ENCODE measurements around the gene OR10T2. TPM values are rescaled to one million over a fixed set of nuclear protein-coding genes. Genes with fewer than 3 reads are reported as not detected.

The OR10T2 gene
- total and polyA plus RNA-seq, 2 of the 4 experiments (the other 2 are of a cell fraction) = not detected

DNA sequence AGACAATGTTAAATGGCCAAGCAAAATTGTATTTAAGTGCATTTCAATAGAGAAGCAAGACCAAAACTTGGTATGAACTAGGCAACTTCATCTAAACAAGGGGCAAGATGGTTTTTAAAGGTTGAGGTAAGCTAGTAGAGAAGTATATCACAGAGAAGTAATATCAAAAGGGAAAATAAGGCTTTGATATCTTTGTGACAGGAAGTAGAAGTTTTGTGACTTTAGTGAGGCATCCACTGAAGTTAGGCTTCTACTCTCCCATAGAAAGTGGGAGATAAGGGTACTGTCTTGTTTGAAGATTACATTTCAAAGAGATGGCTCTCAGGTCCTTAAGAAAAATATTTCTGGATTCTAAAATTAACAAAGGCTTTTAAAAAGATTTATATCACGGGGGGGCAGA, 8.9 kb downstream of the OR10T2 start:
- Histone ChIP-seq H3K27me3 (ENCODE audit: control insufficient read depth, insufficient read depth, low read length) (no peaks in the 10 kb centered on the region), H3K9ac (ENCODE audit: low read depth, low read length) (no peak overlapping the region), H3K18ac (ENCODE audit: low read depth, low read length) (no peak overlapping the region), H3K23ac (ENCODE audit: low read depth, low read length) (no peak overlapping the region), H2AK5ac (ENCODE audit: low read depth, low read length) (no peak overlapping the region), H3K14ac (replicated peaks; ENCODE audit: low read depth, low read length) (no peak overlapping the region), H2BK5ac (ENCODE audit: low read depth, low read length, poor library complexity, severe bottlenecking) (no peak overlapping the region), H3K9me3 (ENCODE audit: control insufficient read depth, insufficient read depth, low read length) (no peaks in the 10 kb centered on the region), H4K8ac (ENCODE audit: low read depth in 2 of 2, low read length in 2 of 2) (no peak overlapping the region), H3K9me1 (ENCODE audit: insufficient read depth, low read length) (no peaks in the 10 kb centered on the region), H3K36me3 (ENCODE audit: control insufficient read depth, insufficient read depth, low read length) (no peaks in the 10 kb centered on the region), H3K4ac (ENCODE audit: low read depth, low read length) (no peak overlapping the region), H2BK120ac (ENCODE audit: low read depth, low read length) (no peak overlapping the region), H3K56ac (ENCODE audit: extremely low read depth, insufficient read depth, low read length) (no peak overlapping the region), H3K4me3 (ENCODE audit: insufficient read depth, low read depth, low read length) (no peak overlapping the region), H2AK9ac (replicated peaks; ENCODE audit: low read depth, low read length, poor library complexity) (no peak overlapping the region), H4K20me1 (ENCODE audit: insufficient read depth, low read length) (no peaks in the 10 kb centered on the region), H3K79me1 (ENCODE audit: low read depth in 1 of 2, low read length in 2 of 2) (no peaks in the 10 kb centered on the region), H3K4me2 (ENCODE audit: low read depth, low read length) (no peak overlapping the region), H4K91ac (ENCODE audit: insufficient read depth, low read depth, low read length) (no peak overlapping the region), H2BK15ac (ENCODE audit: low read depth, low read length) (no peak overlapping the region), H2BK20ac (ENCODE audit: low read depth, low read length) (no peak overlapping the region), H4K5ac (ENCODE audit: low read depth, low read length) (no peak overlapping the region), H3K4me1 (ENCODE audit: control insufficient read depth, insufficient read depth, low read length) (no peaks in the 10 kb centered on the region), H2AFZ (replicated peaks; ENCODE audit: low read length, poor library complexity) (no peak overlapping the region), H3K27ac (ENCODE audit: insufficient read depth, low read length) (no peak overlapping the region)
- no TSS peak for BruUV-seq (replicated peaks)
- dilution Hi-C loops (cut with HindIII; ENCODE audit: low sequenced_read_pairs, unreplicated experiment) (no loop called here), in situ Hi-C loops (cut with MboI; ENCODE audit: low sequenced_read_pairs) (no loop called here), intact Hi-C loops (cut with micrococcal nuclease) (no loop called here)
- ATAC-seq (ENCODE audit: low read depth) (no peak), DNase-seq (no peak)
- ChIA-PET CTCF (no interaction called here), POLR2A (ENCODE audit: unreplicated experiment) (no interaction called here)
- WGBS, 2 experiments (ENCODE audit: extremely low coverage in 2 of 2, insufficient read length in 1 of 2) = no CpG with 5 or more reads among the region's 1 CpG
- no peak for TF ChIP-seq MAZ (IDR thresholded peaks at IDR 0.05; ENCODE audit: borderline replicate concordance, low read depth, low read length)
- no peak for TF ChIP-seq MAFK (IDR thresholded peaks at IDR 0.05; ENCODE audit: low read depth, low read length)
- no peak for TF ChIP-seq CHD1 (IDR thresholded peaks at IDR 0.05; ENCODE audit: low read depth, low read length)
- no peak for TF ChIP-seq NFE2L2 (IDR thresholded peaks at IDR 0.05; ENCODE audit: low read depth, low read length)
- no peak for TF ChIP-seq MXI1 (IDR thresholded peaks at IDR 0.05; ENCODE audit: borderline replicate concordance, low read depth, low read length)
- no peak for TF ChIP-seq RAD21 (IDR thresholded peaks at IDR 0.05; ENCODE audit: low read length)
- TF ChIP-seq, protein P1, sequence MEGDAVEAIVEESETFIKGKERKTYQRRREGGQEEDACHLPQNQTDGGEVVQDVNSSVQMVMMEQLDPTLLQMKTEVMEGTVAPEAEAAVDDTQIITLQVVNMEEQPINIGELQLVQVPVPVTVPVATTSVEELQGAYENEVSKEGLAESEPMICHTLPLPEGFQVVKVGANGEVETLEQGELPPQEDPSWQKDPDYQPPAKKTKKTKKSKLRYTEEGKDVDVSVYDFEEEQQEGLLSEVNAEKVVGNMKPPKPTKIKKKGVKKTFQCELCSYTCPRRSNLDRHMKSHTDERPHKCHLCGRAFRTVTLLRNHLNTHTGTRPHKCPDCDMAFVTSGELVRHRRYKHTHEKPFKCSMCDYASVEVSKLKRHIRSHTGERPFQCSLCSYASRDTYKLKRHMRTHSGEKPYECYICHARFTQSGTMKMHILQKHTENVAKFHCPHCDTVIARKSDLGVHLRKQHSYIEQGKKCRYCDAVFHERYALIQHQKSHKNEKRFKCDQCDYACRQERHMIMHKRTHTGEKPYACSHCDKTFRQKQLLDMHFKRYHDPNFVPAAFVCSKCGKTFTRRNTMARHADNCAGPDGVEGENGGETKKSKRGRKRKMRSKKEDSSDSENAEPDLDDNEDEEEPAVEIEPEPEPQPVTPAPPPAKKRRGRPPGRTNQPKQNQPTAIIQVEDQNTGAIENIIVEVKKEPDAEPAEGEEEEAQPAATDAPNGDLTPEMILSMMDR (conservative IDR thresholded peaks at IDR 0.05; ENCODE audit: low read depth, low read length) = no peak
- TF ChIP-seq CEBPB (IDR thresholded peaks at IDR 0.05; ENCODE audit: low read depth, low read length) = no peak
- TF ChIP-seq, protein P2, sequence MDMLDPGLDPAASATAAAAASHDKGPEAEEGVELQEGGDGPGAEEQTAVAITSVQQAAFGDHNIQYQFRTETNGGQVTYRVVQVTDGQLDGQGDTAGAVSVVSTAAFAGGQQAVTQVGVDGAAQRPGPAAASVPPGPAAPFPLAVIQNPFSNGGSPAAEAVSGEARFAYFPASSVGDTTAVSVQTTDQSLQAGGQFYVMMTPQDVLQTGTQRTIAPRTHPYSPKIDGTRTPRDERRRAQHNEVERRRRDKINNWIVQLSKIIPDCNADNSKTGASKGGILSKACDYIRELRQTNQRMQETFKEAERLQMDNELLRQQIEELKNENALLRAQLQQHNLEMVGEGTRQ (IDR thresholded peaks at IDR 0.05; ENCODE audit: low read depth, low read length) = no peak

Data from IMR-90 (cell line).